LNCAP (cell line): ENCODE results near the gene RHOB.

ENCODE experiments used
- CTCF ChIP-seq: fragments of 450-650 bp; IDR thresholded peaks from 2 replicates; pipeline ENCODE4 v1.5.1; 2017; ENCODE audit warnings: mild to moderate bottlenecking

Gene RHOB

GRCh38 chr2:20419007-20419576 lies 27.8 kb upstream of the RHOB start:
- TF ChIP-seq CTCF: no peak

- no peak for TF ChIP-seq CTCF
These were observed 27.1 kb upstream of the RHOB start for GRCh38 chr2:20419752-20420151.

- TF ChIP-seq CTCF: no peak
These were observed 25.4 kb upstream of the RHOB start for GRCh38 chr2:20421336-20421987.

- no peak for TF ChIP-seq CTCF
These were observed 24.9 kb upstream of the RHOB start for GRCh38 chr2:20421988-20422370.

- TF ChIP-seq CTCF: no peak
These were observed 24.2 kb upstream of the RHOB start for GRCh38 chr2:20422402-20423271.

- TF ChIP-seq CTCF: no peak
These were observed 23.5 kb upstream of the RHOB start for GRCh38 chr2:20423359-20423758.

- no peak for TF ChIP-seq CTCF
These were observed 23.0 kb upstream of the RHOB start for GRCh38 chr2:20423847-20424246.
